GM12801 (cell line): Measurements from ENCODE around the gene AKAP13.

ENCODE experiments used
- TF ChIP-seq, protein P1 (sequence below): IDR thresholded peaks from one replicate; pipeline ENCODE4 v1.5.1; 2011; ENCODE audit warnings: control low read depth; ENCODE audit not compliant: insufficient read length; ENCODE audit errors: extremely low read depth

AKAP13 gene

GRCh38 chr15:85374831-85375230, 5.6 kb upstream of the AKAP13 start:
- TF ChIP-seq, protein P1, sequence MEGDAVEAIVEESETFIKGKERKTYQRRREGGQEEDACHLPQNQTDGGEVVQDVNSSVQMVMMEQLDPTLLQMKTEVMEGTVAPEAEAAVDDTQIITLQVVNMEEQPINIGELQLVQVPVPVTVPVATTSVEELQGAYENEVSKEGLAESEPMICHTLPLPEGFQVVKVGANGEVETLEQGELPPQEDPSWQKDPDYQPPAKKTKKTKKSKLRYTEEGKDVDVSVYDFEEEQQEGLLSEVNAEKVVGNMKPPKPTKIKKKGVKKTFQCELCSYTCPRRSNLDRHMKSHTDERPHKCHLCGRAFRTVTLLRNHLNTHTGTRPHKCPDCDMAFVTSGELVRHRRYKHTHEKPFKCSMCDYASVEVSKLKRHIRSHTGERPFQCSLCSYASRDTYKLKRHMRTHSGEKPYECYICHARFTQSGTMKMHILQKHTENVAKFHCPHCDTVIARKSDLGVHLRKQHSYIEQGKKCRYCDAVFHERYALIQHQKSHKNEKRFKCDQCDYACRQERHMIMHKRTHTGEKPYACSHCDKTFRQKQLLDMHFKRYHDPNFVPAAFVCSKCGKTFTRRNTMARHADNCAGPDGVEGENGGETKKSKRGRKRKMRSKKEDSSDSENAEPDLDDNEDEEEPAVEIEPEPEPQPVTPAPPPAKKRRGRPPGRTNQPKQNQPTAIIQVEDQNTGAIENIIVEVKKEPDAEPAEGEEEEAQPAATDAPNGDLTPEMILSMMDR = no peak

DNA sequence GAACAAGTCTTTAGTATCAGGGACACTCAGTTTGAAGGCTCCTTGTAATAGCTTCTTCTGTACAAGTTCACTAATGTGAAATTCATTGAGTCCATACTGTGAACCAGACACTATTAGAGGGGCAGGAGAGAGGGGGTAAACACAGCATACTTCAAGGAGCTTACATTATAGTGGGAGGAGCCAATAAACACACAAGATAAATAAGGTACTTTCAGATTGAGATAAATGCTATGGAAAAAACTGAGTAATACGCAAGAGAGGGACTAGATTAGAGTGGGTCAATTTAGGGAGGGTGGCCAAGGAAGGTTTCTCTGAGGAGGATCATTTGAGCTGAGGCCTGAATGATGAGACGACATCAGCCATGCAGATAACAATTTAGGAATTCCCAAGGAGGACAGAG, 3.1 kb upstream of the AKAP13 start:
- TF ChIP-seq, protein P1 = no peak

DNA sequence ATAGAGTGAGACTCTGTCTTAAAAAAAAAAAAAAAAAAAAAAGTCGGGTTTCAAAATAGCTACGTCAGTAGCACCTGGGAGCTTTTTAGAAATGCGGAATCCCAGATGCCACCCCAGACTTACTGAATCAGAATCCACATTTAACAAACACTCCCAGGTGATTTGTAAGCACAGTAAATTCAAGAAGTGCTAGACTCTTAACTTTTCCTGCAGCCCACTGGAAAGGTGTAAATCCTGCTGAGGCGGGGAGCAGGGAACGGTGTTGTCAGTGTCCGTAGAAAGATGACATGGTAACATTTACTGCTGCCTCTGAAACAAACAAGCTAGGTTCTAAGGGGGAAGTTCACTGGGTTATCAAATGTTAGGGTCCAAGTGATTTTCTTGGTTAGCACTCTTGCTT, 2.4 kb upstream of the AKAP13 start:
- TF ChIP-seq, protein P1 = no peak

GRCh38 chr15:85379403-85380131, 836 bp upstream of the AKAP13 start:
- TF ChIP-seq, protein P1 = no peak

DNA sequence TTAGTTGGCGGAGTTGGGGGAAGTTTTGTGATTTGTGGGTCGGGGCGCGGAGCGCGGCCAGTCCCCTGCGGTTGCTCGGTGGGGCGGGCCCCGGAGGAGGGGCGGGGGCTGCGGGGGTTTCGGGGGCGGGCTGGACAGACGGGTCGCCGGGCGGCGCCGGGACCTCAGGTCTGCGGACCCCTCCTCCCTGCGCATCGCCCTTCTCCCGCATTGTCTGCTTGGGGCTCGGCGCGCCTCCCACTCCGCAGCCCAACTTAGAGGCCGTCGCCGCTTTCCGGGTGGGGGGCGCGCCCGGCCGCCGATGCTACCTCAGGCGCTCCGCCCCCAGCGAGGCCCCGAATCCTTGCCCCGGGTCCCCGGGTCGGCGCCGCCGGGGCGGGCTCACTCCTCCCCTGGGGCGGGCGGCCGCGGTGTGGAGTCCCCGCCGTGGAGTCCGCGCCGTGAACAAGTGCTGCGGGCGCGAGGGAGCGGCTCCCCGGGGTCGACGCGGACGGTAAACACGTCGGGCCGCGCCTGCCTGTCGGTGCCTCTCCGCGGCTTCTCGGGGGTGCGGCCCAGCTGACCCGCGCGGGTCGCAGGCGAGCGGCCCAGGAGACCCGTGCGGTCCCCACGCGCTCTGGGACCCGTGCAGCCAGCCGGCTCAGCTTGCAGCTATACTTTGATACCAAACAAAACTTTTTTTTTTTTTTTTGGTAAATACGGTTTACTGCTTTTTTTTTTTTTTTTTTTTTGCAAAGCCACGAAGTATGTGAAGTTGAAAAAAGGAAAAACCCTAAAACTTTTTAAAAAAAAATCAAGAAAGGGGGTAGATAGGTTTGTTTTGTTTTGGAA, 624 bp downstream of the AKAP13 start:
- TF ChIP-seq, protein P1 = no peak

GRCh38 chr15:85381850-85382751, 1.7 kb downstream of the AKAP13 start:
- TF ChIP-seq, protein P1 = no peak

- TF ChIP-seq, protein P1 = no peak
Observed at GRCh38 chr15:85382942-85383341, 2.5 kb downstream of the AKAP13 start.
